ENCODE data around the gene DSP.

Gene DSP

DNA sequence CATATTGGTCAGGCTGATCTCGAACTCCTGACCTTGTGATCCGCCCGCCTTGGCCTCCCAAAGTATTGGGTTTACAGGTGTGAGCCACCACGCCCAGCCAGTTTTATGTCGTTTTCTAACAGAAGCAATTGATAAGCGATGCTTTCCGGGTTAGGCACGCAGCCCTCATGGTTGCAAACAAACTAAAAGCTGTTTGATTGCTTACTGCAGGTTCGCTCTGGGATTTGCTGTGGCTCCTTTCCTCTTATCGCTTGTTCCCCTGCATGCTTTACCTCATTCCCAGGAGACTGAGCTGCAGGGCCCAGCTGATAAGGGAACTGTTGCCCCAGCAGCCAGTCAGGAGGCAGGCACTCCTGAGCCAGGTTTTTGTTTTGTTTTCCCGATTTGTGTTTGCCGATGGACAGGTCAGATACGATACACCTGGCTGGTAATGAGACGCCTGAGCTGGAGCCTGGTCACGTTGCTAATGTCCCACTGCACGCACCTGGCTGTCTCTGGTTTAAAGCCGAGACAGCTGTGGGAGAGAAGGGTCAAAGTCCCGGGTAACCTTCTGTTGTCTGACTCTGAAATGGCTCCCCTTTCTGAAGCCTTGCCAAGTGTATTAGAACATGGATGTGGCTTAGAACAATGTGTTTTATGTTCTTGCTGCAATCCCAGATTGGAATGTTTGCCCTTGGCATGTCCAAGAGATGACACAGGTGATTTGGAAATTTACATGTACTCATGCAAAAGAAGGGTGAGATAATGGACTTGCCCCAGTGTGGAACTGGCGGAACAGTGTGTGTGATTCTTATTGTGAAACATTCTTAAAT, 19.9 kb downstream of the DSP start:
- DNase-seq: no peak

DNA sequence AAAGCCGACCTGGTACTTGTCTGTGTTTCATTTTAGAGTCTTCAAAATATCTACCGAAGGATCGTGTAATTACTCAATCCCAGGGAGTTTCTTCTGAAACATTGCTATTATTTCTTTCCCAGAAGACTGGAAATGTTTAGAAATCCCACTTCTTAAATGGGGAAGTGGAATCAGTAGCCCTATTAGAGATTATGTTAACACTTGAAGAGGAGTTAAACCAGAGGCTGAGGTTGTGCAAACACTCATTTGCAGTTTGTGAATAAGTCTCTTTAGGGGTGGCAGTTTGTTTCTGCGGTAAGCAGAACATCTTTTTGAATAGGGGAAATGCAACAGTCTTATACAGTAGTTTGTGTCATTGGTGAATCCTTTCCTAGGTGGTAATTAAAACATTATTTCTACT, 21.3 kb downstream of the DSP start:
- no peak for DNase-seq

DNA sequence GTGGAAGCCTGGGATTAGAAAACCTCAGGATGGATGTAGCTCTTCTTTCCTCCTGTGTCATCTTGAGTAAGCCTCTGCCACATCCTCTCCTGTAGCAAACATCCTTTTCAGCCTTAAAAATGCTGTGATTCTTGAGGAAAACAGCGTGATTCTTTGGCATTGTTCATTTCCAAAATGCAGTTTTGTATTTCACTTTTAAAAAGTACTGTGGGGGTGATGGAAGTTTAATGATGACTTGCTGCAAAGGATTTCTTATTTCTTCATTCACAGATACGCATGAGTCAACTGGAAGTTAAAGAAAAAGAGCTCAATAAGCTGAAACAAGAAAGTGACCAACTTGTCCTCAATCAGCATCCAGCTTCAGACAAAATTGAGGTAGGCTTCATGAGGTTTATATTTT, 24.6 kb downstream of the DSP start:
- DNase-seq: no peak

DNA sequence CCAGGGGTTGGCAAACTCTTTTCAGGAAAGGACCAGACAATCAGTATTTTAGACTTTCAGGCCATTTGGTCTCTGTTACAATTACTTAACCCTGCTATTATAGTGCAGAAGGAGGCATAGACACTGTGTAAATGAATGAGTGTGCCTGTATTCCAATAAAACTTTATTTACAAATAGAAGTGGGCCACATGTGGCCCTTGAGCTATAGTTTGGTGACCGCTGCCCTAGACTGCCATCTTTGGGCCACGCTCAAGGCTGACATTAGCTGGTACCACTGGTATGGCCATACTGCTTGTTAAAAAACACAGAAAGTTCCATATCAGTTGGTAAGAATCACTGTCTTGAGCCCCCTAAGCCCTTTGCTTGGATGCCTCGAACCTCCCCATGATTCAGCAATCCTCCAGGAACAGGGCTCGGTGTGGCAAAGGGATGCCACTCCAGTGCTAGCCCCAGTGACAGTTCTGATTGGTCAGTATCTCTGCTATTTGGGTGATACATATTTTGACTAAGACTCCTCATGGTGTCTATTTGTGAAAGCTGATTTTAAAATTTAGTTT, 25.2 kb downstream of the DSP start:
- no peak for DNase-seq

DNA sequence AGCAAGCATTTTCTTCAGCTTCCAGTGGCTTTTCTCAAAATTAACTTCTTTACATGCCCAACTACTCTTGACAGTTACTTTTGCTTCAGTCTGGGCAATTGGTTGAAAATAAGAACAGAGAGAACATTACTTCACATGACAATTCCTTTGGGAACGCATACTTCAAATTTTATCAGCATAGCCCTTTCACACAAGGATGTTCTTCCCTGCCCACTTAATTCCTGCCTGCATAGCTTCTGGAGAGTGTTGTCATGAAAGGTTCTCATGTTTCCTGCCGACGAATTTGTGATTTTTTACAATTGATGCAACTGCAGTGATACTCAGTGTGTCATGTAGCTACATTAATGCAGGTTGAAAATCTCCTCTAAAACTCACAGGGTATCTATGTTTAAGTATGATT, 26.6 kb downstream of the DSP start:
- no peak for DNase-seq

DNA sequence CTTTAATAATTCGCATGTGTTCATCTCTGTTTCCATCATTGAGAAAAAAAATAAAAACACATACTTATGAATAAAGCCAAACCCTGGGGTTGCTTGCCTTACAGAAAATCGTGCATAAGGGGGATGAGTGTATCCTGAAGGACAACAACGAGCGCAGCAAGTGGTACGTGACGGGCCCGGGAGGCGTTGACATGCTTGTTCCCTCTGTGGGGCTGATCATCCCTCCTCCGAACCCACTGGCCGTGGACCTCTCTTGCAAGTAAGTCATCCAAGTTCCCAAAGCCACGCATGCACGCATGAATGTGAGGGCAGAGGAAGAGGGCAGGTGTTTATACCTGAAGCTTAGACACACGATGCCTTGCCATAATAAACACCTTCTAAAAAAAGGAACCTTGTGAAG, 27.6 kb downstream of the DSP start:
- no peak for DNase-seq

DNA sequence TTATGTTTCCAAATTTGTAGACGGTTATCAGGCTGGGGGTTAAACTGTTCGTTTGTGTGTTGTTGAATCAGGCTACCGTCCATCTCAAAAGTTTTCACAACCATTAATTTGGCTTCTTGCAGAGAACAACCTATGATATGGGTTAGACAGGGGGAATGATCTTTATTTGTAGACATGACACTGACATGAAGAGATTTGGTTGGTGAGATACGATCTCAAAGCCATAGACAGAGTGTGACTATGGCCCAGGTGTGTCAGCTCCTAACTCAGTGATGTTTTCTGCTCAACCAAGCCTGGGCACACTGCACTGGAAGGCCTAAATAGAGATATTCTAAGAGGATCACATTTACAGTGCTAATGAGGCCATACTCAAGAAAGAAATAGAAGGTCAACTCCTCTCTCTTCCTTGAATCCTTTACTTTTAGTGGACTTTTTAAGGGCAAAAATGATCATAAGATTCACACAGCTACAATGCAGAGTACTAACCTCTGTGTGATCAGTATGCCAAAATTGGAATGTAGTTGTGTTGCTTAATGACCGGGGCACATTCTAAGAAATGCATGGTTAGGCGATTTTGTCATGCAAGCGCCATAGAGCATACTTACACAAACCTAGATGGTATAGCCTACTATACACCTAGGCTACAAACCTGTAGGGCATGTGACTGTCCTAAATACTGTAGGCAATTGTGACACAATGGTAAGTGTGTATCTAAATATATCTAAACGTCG, 30.9 kb downstream of the DSP start:
- no peak for DNase-seq

DNA sequence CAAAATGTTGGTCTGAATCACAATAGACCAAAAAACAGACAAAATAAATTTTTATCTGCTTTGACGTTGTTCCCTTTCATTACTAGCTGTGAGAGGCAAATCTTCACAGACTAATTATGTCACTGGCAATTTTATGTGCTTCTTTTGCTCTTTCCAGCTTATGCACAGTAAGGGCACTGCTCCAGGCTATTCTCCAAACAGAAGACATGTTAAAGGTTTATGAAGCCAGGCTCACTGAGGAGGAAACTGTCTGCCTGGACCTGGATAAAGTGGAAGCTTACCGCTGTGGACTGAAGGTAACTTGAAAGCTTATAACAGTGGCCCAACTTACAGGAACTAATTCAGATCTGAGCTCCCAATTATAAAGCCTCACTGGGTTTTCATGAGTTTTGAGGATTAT, 33.0 kb downstream of the DSP start:
- no peak for DNase-seq

DNA sequence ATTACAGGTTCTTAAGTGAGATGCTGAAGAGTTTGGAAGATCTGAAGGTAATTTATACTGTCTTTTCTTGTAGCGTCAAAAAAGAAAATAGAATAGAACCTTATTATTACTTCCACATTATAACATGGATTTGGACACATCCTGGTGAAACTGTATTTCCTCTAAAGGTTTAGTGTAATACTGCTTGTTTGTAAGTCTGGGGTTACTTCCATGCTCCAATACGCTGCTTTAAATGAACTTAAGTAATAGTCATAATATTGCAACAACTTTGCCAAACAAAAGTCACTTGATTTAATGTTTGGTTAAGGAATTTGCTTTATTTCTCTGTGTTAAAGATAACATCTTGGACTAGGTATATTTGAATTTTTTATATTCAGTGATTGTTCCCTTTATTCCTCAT, 37.0 kb downstream of the DSP start:
- DNase-seq: no peak

DNA sequence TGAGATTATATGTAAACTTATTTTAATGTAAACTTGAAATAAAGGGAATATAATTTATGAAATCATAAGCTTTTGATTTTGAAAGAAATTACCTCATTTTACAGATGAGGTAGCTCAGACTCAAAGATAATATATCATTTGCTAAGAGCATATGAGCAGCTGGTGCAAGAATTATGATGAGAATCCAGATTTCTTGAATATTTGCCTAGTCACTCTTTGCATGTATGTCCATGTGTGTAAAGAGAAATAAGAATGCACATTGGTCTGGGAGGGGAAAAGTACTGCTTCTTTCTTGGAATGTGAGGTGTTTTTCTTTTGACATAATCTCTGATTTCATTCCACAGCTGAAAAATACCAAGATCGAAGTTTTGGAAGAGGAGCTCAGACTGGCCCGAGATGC, 37.5 kb downstream of the DSP start:
- no peak for DNase-seq

DNA sequence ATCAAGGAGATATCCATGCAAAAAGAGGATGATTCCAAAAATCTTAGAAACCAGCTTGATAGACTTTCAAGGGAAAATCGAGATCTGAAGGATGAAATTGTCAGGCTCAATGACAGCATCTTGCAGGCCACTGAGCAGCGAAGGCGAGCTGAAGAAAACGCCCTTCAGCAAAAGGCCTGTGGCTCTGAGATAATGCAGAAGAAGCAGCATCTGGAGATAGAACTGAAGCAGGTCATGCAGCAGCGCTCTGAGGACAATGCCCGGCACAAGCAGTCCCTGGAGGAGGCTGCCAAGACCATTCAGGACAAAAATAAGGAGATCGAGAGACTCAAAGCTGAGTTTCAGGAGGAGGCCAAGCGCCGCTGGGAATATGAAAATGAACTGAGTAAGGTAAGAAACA, 38.4 kb downstream of the DSP start:
- DNase-seq: no peak

DNA sequence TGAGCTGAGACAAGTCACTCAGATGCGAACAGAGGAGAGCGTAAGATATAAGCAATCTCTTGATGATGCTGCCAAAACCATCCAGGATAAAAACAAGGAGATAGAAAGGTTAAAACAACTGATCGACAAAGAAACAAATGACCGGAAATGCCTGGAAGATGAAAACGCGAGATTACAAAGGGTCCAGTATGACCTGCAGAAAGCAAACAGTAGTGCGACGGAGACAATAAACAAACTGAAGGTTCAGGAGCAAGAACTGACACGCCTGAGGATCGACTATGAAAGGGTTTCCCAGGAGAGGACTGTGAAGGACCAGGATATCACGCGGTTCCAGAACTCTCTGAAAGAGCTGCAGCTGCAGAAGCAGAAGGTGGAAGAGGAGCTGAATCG, 39.1 kb downstream of the DSP start:
- no peak for DNase-seq

DNA sequence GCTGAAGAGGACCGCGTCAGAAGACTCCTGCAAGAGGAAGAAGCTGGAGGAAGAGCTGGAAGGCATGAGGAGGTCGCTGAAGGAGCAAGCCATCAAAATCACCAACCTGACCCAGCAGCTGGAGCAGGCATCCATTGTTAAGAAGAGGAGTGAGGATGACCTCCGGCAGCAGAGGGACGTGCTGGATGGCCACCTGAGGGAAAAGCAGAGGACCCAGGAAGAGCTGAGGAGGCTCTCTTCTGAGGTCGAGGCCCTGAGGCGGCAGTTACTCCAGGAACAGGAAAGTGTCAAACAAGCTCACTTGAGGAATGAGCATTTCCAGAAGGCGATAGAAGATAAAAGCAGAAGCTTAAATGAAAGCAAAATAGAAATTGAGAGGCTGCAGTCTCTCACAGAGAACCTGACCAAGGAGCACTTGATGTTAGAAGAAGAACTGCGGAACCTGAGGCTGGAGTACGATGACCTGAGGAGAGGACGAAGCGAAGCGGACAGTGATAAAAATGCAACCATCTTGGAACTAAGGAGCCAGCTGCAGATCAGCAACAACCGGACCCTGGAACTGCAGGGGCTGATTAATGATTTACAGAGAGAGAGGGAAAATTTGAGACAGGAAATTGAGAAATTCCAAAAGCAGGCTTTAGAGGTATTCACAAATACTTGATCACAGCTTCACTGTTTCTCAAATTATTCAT, 39.6 kb downstream of the DSP start:
- no peak for DNase-seq

DNA sequence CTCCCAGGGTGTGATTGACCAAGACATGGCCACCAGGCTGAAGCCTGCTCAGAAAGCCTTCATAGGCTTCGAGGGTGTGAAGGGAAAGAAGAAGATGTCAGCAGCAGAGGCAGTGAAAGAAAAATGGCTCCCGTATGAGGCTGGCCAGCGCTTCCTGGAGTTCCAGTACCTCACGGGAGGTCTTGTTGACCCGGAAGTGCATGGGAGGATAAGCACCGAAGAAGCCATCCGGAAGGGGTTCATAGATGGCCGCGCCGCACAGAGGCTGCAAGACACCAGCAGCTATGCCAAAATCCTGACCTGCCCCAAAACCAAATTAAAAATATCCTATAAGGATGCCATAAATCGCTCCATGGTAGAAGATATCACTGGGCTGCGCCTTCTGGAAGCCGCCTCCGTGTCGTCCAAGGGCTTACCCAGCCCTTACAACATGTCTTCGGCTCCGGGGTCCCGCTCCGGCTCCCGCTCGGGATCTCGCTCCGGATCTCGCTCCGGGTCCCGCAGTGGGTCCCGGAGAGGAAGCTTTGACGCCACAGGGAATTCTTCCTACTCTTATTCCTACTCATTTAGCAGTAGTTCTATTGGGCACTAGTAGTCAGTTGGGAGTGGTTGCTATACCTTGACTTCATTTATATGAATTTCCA, 43.9 kb downstream of the DSP start:
- DNase-seq: no peak

DNA sequence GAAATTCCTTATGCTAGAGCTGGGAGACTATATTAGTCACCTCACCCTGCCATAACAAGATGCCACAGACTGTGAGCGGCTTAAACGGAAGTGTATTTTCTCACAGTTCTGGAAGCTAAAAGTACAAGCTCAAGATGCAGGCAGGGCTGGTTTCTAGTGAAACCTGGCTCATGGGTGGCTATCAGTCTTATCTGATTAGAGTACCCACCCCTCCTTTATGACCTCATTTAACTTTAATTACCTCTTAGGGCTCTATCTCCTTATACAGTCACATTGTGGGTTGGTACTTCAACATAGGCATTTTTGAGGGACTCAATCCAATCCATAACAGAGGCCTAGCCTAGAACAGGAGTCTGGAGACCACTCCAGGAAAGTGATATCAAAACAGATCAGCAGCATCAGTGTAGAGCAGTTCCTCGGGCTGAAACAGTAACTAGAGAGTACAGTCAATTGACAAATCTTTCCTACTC, 46.2 kb downstream of the DSP start:
- DNase-seq: no peak

DNA sequence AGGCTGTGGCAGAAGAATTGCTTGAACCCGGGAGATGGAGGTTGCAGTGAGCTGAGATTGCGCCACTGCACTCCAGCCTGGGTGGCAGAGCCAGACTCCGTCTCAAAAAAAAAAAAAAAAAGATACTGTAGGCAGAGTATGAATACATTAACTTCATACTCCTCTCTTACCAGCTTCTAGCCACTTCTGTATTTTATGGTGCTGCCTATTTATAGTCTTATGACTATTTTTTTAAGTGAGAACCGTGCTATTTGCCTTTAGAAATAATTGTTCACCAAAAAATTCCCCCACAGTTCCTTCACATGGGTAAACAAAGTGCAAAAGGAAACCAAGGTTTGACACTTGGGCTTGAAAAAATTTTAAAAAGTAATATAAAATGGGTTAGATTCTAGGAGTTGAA, 47.0 kb downstream of the DSP start:
- no peak for DNase-seq

DNA sequence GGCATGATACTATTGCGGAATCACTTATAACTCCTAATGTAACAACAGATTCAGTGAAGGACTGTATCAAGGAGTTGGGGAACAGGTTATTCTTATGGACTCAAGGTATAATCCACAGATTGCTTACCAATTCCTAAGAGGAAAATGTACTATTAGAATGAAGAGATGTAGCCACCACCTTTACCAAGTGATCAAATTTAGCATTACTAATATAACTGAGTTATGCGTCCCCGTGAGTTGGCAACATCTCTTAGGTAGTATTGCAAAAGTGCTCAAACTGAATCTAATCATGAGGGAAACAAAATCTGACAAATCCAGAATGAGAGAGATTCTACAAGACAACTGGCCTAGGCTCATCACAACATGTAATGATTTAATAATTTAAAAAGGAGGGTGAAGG, 47.8 kb downstream of the DSP start:
- no peak for DNase-seq

DNA sequence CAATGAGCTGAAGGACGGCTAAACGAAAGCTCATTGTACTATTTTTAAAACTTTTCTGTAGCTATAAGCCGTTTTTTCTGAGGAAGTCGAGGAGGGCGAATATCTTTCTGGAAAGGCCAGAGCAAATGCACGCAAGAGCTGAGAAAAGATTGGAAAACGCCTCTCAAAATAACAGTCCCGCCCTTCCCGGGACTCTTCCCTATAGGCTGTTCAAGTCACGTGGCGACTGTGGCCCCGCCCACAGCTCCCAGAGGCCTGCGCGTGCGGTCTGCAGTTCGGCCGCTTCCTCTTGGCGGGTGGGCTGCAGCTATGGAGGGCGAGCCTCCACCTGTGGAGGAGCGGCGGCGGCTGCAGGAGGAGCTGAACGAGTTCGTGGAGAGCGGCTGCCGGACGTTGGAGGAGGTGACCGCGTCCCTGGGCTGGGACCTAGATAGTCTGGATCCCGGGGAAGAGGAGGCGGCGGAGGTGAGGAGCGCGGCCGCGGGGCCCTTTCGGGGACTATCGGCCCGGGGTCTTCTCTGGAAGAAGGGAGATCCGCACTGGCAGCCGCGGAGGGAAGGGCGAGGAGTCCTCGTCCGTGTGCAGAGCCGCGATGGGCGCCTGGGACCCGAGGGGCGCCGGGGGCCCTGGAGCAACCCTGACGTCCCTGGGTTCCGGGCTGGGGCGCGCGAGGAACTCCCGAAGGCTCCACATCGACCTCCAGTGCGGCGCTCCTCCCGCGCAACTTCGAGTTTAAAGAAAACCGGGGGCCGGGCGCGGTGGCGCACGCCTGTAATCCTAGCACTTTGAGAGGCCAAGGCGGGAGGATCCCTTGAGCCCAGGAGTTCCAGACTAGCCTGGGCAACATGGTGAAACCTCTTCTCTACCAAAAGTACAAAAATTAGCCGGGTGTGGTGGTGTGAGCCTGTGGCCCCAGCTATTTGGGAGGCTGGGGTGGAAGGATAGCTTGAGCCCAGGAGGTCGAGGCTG, 48.8 kb downstream of the DSP start, which contains the start of gene SNRNP48:
Gene SNRNP48 (plus strand): TSS at position 250 of the 969 bp plus-strand sequence. CDS start 60 bp downstream, at position 310.
- DNase-seq: peak; percentile 99

DNA sequence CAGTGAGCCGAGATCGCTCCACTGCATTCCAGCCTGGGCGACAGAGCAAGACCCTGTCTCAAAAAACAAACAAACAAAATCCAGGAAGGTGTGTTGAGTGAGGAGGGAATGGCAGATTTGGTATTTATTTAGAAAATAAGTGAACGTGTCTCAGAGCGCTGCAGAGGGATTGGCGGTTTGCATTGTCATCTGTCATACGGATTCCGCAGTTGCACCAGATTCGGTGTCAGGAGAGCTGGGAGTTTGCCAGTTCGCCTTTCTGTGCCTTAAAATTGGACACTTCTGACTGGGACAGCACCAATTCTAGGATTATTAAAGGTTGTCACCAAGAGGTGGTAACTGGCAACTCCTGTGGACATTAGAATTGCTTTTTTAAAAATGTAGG, 49.4 kb downstream of the DSP start:
- no peak for DNase-seq

DNA sequence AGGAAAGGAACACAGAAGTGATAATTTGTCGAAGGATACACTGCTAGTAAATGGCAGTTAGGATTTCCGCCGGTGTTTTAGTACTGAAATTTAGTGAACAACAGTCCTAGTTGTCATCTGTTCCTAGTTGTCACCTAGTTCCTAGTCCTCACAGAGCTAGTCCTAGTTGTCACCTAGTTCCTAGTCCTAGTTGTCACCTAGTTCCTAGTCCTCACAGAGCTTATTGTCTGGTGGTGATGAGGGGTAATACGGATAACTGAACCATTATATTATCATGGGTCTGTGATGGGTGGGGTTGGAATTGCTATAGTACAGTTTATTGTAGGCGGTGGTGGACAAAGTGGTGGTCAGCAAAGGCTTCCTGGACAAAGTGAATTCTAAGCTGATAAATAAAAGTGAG, 50.3 kb downstream of the DSP start:
- DNase-seq: no peak

DNA sequence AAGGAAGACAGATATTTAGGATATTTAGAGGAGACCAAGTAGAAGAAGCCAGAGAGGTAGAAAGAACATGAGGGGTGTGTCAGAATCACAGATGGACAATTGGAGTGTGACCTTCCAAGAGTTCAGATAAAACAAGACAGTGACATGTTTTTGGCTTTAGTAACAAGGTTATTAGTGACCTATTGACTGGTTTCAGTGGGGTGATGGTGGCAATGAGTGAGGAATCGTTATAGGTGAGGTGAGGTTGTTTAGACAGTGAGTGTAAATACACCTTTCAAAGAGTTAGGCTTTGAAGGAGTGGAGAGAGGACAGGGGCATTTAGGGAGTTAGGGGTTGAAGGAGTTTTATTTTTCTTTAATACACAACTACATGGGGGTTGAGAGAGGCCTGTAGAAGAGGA, 51.8 kb downstream of the DSP start:
- no peak for DNase-seq

Data from NCI-H1694 (cell line).